A673 (cell line): ENCODE measurements around the gene SRM.

ENCODE experiments used
- CTCF ChIP-seq: fragments of 300-800, 200-600 bp; sonication (generic); conservative IDR thresholded peaks from 2 replicates; pipeline ENCODE4 v1.5.1; 2017; ENCODE audit warnings: low read depth, mild to moderate bottlenecking, antibody characterized with exemption, low read length, moderate library complexity, mixed read lengths
- EZH2 ChIP-seq: fragments of 200-600 bp; sonication (generic); IDR thresholded peaks from 2 replicates; pipeline ENCODE4 v1.6.1; 2017; ENCODE audit warnings: borderline replicate concordance, low read depth, mild to moderate bottlenecking, mixed read lengths, antibody characterized with exemption, low read length; ENCODE audit not compliant: poor library complexity, severe bottlenecking

GRCh38 chr1:11023201-11023600 lies 36.6 kb downstream of the SRM start:
- TF ChIP-seq CTCF (no peak), EZH2 (no peak)
